Body of pancreas (tissue), 4 donors: Measurements from ENCODE around the gene ARID1B.

Source experiments
- CTCF ChIP-seq, 7 experiments: fragments of 450-650 bp in 4 of 7; fragments of 200-600 bp in 3 of 7; sonication (generic) in 3 of 7; IDR thresholded peaks; one replicate each; pipeline ENCODE4 v1.5.1; 2016 to 2019; ENCODE audit warnings: antibody characterized with exemption in 7 of 7
- POLR2A ChIP-seq, 3 donors: fragments of 450-650 bp; IDR thresholded peaks; one replicate each; pipeline ENCODE4 v1.6.1; 2016; ENCODE audit warnings: antibody characterized with exemption in 3 of 3, mild to moderate bottlenecking in 2 of 3

- TF ChIP-seq CTCF (IDR thresholded peaks at IDR 0.05), result no peak
- TF ChIP-seq POLR2A (IDR thresholded peaks at IDR 0.05), result no peak
Measured at GRCh38 chr6:157120534-157121232, 343.5 kb downstream of the ARID1B start.
